HG03064 (cell line): Measurements from ENCODE around the gene PIP5KL1.
"Not testable (repeated sequence)": the region's sequence is repeated elsewhere in the genome, so short reads cannot be mapped to it uniquely, and the experiment has no call there.

Experiments used
- ATAC-seq: cut with Tn5 transposase; IDR thresholded peaks from one replicate; pipeline ENCODE4 v1.9.1; 2021; ENCODE audit warnings: low read depth; ENCODE audit not compliant: unreplicated experiment

The PIP5KL1 gene

DNA sequence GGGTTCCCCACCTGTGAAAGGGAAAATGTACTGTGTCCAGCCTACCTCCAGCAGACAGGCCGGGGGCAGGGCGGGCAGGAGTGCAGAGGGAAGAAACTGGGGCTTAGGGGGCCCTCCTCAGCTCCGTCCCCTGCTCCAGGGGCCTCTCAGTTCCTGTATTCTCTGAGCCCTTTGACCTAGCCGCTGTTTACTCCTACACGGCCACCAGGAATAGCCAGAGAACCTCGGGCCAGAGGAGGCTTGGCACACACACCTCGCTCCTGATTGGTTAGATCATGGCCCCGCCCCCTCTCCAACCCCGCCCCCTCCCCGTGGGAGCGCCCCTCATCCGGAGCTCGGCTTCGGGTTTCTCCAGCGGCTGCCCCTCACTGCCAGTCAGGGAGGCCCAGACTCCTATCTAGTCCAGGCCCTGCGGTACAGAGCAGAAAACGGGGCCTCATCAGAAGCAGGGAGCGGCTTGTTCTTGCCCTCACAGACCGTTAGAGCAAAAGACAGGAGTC, 33.3 kb downstream of the PIP5KL1 start:
- ATAC-seq = no peak

DNA sequence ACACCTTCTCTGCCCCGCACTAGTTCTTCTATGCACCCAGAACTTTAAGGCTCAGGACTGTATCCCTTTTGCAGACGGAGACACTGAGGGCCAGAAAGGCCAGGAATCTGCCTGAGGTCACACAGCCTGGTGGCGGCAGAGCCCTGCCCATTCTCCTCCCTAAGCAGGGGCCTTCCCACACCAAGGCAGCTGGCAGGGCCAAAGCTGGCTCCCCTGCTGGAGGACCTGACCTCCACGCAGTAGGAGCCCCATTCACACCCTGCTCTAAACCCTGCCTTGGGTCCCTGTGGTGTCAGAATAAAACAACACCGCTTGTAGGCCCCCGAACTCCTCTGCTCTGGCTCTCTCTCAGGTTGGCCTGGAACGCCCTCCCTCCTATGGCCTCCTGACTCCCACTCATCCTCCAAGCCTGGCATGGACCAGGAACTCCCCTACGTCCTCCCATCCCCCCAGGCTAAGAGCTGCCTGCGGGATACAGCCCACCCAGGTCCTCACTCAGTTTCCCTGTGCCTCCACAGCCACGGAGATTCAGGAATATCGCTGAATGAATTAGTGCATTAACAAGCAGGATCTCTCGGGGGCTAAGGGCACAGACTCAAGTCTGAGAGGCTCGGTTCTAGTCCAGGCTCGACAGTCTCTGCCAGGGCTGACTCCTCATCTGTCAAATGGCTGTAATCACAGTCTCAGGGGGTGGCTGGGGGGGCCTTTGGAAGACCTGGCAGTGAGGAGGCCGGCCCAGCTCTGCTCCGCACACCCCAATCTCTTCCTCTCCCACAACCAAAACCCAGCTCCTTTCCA, 34.0 kb downstream of the PIP5KL1 start:
- ATAC-seq = no peak

DNA sequence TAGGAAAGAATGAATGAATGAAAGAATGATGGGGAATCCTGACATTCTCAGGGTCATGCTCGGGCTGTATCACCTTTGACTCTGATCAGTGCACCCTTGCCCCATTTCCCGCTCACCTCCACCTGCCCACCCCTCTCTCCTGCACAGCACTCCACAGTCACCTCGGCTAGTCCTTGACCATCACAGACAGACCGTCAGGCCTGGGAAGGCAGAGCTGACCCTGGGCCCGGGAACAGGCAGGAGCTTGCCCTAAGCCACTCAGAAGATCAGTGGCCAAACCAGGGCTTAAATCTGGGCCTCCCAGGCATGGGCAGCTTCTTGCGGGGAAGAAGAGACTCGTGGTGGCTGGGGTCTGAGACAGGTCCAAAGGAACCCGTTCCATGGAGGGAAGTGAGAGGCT, 34.8 kb downstream of the PIP5KL1 start:
- no peak for ATAC-seq

DNA sequence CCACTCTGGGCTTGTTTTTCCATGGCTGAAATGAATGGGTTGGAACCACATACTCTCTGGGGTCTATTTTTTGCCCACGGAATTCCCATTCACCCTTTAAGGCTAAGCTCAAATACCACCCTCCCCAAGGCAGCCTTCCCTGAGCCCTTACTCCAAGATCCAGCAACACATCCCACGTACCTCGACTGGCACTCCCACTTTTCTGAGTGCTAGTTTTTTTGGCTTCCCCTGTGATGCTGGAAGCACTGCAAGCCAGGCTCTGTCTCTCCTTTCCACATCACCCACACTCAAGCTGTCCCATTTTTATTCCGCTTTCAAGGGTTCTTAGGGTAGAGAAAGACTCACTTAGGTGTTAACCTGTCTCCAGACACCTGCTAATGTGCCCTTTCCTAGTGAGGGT, 37.2 kb downstream of the PIP5KL1 start:
- ATAC-seq = no peak

DNA sequence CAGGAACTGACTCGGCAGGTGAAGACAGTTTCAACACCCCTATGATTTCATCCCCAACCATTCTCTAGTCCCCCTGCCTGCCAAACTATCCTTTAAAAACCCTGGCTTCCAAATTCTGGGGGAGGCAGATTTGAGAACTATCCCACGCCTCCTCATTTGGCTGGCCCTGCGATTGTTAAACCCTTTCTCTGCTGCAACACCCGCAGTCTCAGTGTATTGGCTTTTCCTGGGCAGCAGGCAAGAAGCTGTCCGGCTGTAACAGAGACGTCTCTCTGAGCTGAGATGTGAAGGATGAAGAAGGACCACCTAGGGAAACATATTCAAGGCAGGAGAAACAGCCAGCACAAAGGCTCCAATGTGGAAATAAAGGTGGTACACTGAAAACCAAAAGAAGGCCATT, 37.7 kb downstream of the PIP5KL1 start:
- ATAC-seq = no peak

DNA sequence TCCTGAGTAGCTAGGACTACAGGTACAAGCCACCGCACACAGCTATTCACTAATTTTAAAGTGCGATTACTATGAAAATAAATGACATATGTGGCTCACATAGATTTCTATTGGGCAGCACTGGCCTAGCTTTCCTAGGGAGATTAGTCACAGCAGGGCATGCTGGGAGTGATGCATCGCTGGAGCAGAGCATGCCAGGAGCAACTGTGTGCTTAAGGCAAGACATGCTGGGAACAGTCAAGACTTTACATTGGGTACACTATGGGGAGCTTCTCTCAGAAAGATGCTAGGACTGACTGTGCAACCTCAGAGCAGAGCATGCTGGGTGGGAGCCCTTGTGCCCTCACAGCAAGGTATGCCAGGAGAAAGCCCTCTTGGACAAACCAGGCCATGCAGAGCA, 40.5 kb downstream of the PIP5KL1 start:
- ATAC-seq = no peak

DNA sequence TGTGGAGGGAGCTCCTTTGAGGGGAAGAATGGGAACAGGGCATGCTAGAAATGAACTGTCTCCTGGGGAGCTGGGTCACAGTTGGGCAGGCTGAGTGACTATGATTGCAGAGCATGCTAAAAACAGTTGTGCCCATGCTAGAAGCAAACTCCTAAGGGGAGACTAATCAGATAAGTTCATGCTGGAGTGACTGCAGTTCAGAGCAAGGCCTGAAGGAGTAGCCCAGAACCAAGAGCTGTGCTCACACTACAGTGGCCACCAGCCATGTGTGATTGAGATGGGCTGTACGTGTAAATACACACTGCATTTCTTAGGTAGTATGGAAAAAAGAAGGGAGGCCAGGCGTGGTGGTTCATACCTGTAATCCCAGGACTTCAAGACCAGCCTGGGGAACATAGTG, 42.8 kb downstream of the PIP5KL1 start:
- ATAC-seq = no peak

DNA sequence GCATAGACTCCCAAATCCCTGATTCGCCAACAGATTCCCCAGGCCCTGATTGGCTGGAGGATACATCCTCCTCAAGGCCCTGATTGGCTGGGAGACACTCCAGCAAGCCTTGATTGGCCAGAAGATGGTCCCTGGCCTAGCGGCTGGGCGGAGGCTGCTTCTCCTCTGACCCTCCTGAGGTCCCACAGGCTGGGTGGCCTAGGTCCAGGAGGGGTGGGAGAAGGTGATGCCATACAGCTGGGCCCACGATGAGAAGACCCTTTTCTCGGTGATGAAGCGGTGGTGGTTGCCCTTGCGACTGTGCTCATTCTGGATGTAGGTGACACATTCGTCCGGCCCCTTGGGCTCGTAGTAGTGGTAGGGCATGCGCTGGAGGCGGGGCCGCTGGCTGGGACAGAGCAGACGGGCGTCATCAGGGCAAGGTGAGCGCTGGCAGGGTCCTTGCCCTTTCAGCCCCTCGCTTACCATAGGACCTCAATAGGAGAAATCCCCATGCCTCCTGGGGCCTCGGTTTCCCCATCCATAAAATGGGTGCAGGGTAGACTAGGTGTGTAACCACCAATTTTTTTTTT, 44.1 kb downstream of the PIP5KL1 start:
- no peak for ATAC-seq

DNA sequence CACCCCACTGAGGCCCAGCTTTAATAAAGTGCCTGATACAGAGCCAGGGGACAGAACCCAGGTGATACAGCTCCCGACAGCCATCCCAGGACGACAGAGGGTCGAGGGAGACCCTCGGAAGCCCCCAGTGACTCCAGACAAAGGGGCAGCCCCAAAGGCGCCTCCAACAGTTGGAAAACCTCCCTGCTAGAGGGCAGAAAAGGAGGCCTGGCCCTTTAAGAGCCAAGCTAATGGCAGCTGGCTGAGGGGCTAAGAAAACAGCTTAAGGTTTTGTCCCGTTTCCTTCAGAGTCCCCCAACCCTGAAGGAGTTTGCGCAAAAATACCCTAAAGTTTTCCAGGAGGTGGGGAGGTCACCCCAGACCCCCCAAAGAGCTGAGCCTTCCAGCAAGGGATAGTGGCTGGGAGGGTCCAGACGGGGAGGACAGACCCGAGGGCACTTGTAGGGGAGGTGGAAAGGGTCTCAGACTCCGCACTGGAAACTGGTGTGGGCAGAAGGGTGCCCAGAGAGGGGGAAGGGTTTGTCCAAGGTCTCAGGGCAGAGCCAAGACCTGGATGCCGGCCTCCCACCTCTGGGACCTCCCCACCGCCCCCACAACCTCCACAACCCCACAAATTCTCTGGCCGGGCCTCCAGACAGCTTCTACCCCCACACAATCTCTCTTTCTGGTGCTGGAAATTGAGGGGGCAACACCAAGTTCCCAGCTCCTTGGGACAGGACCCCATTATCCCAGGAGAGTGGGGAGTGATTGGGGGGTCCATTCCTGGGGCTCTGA, 44.9 kb downstream of the PIP5KL1 start:
- ATAC-seq = no peak

DNA sequence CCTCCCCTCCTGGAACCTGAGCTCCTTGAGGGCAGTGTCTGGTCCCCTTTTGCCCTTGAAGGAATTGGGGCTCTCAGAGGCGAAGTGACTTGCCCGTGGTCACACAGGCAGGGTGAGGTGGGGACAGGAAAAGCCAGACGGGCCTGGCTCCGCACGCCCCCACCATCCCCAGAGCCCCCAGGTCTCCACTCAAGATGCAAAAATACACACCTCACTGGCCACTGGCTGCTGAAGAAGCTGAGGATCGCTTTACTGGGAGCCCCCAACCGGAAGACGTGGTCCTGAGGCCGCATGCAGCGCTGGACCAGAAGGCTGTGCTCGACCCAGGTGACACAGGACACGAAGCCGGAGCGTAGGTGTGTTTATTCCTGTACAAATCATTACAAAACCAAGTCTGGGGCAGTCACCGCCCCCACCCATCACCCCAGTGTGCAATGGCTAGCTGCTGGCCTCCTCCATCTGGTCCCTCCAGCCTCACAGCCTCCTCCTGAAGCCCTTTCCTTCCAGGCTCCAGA, 45.5 kb downstream of the PIP5KL1 start:
- no peak for ATAC-seq

DNA sequence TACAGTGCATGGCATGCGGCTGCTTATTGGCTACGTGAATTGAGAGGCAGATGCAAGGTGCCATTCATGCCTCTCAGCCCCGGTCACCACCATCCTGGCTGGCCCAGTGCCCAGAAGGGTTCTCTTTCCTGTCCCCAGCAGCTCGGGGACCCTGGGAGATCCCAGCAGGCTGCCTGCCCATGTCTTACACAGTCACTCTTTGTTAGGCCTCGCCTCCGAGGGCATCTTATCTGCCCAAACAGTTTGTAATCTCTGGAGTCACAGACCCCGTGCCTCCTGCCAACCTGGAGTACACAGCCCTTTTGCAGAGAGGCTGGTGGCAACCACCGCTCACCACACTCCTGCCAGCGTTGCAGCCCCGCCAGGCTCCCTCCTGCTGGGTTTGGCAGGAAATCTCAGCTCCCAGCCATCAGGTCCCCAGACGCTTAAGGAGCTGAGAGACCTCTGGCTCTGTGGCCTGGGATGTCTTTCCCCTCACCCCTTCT, 46.1 kb downstream of the PIP5KL1 start:
- no peak for ATAC-seq

DNA sequence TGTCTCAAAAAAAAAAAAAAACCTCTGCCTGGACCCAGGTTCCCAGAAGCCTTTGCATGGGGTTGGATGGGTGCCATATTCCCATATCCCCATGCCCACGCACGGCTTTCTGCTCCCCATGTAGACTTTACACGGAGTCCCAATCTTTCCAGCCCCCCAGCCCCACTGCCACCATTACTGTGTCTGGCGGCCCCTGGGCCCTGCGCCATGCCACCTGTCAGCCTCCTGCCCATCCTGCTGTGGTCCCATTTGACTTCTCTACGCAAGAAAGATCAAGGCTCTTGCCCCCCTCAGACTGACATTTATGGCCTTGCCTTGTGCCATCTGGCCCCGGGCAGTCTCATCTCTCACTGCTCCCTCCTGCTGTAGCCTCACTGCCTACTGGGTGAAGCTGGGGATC, 46.6 kb downstream of the PIP5KL1 start:
- no peak for ATAC-seq

DNA sequence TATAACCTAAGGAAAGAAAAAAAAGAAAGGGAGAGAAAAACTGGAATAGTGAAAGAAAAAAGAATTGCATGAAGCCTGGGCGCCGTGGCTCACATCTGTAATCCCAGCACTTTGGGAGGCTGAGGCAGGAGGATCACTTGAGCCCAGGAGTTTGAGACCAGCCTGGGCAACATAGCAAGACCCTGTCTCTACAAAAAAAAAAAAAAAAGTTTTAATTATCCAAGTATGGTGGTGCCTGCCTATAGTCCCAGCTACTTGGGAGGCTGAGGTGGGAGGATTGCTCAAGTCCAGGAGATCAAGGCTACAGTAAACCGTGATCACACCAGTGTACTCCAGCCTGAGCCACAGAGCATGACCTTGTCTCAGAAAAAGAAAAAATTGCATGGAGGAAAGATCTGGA, 48.9 kb downstream of the PIP5KL1 start:
- ATAC-seq = not testable (repeated sequence)

DNA sequence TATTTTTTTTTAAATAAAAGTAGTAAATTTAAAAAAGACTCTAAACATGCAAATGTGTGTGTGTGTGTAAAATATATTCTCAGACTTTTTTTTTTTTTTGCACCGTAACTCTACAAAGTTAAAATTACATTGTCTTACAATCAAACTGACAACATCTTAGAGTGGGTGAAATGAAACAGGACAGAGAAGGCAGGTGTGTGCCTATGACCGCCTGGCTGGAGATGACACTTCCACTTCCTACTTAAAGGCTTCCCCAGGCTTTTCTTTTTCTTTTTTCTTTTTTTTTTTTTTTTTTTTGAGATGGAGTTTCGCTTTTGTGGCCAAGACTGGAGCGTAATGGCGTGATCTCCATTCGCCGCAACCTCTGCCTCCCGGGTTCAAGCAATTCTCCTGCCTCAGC, 50.4 kb downstream of the PIP5KL1 start:
- no peak for ATAC-seq

DNA sequence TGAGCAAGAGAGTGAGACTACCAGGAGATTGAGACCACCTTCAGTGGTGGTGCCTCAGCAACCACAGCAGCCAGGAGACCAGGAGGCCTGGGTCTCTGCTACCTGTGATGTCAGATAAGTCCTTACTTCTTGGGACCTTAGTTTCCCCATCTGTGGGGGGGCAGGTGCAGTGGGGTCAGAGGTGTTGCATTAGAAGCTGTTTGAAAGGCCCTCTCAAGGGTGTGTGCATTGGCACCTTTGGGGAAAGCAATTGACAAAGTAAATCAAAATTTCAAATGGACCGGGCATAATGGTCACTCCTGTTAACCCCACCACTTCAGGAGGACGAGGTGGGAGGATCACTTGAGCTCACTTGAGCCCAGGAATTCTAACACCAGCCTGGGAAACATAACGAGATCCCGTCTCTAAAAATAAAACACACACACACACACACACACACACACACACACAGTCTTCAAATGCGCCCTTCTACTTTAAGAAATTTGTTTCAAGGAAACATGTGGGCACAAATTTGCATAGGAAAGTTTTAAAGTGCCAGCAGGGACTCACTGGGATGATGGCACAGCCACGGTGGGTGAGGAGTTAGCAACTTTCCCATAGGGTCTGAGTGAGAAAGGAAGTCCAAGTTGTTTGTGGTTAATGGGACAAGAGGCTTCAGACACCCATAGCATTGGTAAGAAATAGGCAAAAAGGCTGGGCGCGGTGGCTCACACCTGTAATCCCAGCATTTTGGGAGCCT, 51.8 kb downstream of the PIP5KL1 start:
- ATAC-seq = no peak

DNA sequence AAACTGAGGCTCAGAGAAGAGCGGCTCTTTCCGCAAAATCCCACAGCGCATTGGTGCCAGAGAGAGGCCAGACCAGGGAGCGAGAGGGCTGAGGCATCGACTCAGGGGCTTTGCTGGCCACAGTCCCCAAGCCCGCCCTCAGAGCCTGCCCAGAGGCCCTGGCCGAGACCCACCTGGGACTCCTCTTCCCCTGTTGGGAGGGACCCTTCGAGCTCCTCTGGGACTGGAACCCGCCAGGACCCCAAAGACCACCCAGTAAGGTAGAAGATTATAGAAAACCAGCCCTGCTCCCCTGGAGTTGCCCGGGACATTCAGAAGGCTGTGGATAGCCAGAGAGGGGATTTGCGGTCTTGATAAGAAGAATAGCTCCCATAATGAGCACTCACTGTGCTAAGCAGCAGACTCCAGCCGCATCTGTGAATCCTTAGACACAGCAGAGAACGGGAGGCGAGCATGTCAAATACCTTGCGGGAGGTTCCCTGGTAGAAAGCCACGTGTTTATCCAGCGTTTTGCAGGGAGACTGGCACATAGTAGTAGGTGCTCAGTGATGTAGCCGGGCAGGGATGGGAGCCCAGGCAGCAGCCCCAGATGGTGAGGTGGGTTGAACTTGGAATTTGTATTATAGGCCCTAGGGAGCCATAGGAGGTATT, 52.5 kb downstream of the PIP5KL1 start:
- ATAC-seq = no peak

DNA sequence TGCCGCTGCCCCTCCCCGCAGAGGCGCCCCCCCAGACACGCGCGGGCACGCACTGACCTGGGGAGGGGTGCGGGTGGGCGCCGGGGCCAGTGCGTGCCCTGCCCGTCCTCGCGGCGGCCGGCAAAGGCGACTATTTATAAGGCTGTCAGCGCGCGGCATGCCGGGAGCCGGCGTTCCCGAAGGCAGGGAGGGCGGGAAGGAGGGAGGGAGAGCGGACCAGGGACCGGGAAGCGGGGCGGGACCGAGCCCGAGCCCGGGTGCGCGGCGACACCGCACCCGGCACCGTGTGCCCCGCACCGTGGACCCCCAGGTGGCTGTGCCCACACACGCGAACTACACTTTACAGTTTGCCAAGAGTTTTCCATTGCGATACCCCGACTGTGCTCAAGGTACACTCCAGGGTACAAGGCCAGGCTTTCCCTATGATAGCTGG, 53.0 kb downstream of the PIP5KL1 start, which contains the start of gene AK1:
AK1 (minus strand) TSS at position 110 of the 433 bp plus-strand sequence. CDS start 3,058 bp downstream, outside the sequence.
- ATAC-seq = no peak

DNA sequence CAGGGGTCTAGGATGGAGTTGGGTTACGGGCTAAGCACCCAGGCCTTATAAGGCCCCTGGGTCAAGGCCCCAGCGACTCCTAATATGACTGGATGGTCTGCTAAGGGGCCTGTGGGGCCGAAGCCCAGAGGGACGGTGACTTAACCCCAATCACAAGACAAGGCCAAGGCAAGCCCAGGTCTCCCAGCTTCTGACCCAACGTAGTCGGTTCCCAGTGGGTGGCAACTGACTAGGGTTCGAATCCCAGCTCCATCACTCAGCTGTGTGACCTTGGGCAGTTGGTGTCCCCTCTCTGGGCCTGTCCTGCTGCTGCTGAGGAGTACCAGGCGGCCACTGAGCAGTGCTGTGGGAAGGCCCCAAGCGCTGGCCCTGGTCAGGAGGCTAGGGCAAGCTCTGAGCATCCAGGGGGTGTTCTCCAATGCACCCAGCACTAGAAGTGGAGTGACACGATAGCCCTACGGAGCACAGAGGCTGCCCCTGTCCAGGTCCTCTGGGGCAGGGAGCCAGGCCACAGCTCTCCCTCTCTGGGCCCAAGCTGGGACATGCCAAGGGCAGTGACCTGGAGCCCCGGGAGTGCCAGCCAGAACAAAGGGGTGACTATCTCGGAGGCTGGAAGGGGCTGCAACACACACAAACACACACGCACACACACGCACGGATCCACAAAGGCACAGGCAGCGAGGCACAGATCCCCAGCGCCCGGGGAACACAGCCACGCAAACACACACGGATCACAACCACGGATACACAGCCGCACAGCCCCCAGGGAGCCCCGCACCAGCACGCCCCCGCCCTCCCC, 53.6 kb downstream of the PIP5KL1 start:
- no peak for ATAC-seq
